Rectal smooth muscle tissue (tissue), 1 donor: Measurements from ENCODE around the gene RNF181.

Source experiments
- H3K27ac ChIP-seq: one replicate; pipeline ENCODE4 v1.7.0; 2013; ENCODE audit warnings: low read depth, low read length, inconsistent platforms
- H3K27me3 ChIP-seq: one replicate; pipeline ENCODE4 v1.7.0; 2013; ENCODE audit warnings: low read length; ENCODE audit not compliant: control insufficient read depth, insufficient read depth
- H3K36me3 ChIP-seq: one replicate; pipeline ENCODE4 v1.7.0; 2013; ENCODE audit warnings: low read length; ENCODE audit not compliant: control insufficient read depth, insufficient read depth
- H3K4me1 ChIP-seq: one replicate; pipeline ENCODE4 v1.7.0; 2013; ENCODE audit warnings: low read length; ENCODE audit not compliant: control insufficient read depth, insufficient read depth
- H3K4me3 ChIP-seq: one replicate; pipeline ENCODE4 v1.7.0; 2013; ENCODE audit warnings: low read length
- H3K9ac ChIP-seq: one replicate; pipeline ENCODE4 v1.7.0; 2013; ENCODE audit warnings: low read length

Gene RNF181, protein sequence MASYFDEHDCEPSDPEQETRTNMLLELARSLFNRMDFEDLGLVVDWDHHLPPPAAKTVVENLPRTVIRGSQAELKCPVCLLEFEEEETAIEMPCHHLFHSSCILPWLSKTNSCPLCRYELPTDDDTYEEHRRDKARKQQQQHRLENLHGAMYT

DNA sequence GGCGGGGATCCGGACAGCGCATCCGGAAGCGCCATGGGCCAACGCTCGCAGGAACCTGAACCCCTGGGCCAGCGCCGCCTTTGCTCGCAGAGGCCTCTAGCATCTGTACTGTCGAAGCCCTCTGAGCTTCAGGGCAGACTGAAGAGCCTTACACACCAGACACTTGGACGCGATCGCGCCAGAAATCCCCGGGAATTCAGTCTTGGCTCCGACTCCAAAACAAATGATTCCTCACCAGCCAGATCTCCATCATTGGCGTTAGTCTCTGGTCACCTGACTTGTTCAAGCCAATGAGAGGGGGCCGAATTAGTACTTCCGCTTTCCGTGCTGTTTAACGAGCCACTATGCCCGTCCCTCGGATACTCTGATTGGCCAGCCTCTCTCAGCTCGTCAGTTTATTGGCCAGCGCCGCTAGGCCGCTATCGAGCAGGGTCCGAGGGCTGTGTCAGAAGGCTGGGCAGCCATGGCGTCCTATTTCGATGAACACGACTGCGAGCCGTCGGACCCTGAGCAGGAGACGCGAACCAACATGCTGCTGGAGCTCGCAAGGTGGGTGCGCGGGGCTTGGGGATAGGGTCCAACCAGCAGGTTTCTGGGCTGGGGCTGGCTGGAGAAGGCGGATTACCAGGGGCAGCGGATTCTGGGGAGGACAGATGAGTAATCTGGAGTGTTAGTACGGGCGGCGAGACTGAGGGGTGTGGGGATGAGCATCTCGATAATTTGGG lies at the start of gene RNF181:
Gene RNF181, plus strand, starts transcription at position 445 of the 725 bp plus-strand sequence. Its CDS starts 19 bp downstream, at position 464.
- peak within 1 kb of the TSS; percentile 94 for H3K4me3 ChIP-seq
- H3K4me1 ChIP-seq, result peaks cover 18% of the 10 kb centered on the region
- no peaks in the 10 kb centered on the region for H3K27me3 ChIP-seq
- H3K27ac ChIP-seq, result peak within 1 kb of the TSS; percentile 94
- H3K9ac ChIP-seq, result peak within 1 kb of the TSS; percentile 87
- peaks cover 7% of the 10 kb centered on the region for H3K36me3 ChIP-seq

DNA sequence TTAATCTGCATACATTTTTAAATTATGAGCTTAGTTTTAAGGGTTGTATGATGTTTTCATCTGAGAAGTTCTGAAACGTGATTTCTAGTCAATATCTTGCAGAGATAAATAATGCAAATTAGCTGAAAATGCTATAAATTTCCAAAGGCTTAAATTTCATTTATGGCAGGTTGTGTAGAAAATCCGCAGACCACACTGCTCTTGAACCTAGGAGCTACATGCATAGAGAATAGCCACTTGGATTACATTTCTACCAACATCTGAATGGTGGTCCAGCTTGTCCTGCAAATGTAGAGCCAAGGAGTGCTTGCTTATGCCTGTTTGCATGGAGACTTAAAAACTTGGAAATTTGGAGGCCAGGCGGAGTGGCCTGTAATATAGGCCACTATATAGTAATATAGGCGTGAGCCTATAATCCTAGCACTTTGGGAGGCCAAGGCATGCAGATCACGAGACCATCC lies 49.7 kb upstream of the RNF181 start:
- peaks cover 36% of the 10 kb centered on the region for H3K36me3 ChIP-seq
- H3K27me3 ChIP-seq, result no peaks in the 10 kb centered on the region
- no peak overlapping the region for H3K27ac ChIP-seq
- H3K4me3 ChIP-seq, result no peak overlapping the region
- peaks cover 20% of the 10 kb centered on the region for H3K4me1 ChIP-seq
- no peak overlapping the region for H3K9ac ChIP-seq

DNA sequence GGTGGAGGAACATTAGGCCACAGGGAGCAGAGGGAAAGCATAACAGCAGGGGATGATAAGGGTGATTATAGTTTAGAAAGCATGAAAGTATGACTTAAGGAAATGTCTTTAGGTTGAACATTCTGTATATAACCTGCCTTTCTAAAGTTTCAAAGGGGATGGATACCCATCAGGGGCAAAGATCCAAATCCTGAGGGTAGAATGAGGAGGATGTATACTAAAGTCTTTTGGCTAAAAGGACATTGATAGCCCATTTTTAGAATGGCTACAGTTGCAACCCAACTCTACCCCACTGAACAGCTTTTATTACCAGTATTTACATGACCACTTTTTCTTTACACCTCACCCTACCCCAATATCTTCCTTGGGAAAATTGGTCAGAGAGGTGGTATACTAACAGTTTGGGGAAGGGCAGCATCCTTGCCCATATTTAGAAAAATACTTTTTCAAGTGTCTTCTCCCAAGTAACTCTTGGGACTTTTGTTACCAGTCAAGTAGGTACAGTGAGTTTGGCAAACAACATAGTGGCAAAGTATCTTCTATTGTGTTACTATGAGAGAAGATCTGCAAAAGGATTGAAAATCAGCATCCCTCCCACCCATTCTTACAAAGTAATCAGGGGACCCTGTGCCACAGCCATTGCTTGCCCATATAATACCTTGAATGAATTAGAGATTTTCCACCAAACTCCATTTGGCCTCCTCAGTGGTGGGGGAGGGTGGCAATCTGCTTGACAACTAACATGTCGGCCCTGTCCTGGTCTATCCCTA lies 48.3 kb upstream of the RNF181 start:
- Histone ChIP-seq H3K27me3 (no peaks in the 10 kb centered on the region), H3K9ac (no peak overlapping the region), H3K4me3 (no peak overlapping the region), H3K4me1 (peaks cover 8% of the 10 kb centered on the region), H3K36me3 (peaks cover 29% of the 10 kb centered on the region), H3K27ac (no peak overlapping the region)

DNA sequence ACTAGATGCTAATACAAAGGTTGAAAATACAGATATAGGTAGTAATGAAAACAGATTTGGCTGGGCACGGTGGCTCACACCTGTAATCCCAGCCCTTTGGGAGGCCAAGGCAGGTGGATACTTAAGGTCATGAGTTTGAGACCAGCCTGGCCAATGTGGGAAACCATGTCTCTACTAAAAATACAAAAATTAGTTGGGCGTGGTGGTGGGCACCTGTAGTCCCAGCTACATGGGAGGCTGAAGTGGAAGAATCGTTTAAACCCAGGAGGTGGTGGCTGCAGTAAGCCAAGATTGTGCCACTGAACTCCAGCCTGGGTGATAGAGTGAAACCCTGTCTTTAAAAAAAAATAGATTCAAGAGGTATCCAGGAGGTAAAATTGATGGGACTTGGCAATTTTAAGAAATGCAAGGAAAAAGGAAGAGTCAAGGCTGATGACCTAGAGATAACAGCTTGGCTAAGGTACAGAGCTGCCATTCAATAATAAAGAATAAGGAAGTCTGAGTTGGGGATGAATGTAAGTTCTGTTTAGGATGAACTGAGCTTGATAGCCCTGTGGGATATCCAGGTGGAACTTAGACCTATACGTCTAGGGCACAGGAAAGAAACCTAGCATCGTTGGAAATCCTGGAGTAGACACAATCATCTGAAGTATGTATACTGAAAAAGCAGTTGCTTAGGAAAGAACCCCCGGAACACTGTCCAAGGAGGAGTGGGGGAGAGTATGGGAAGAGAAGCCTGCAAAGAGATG lies 47.5 kb upstream of the RNF181 start:
- no peak overlapping the region for H3K9ac ChIP-seq
- H3K27ac ChIP-seq, result no peak overlapping the region
- no peaks in the 10 kb centered on the region for H3K27me3 ChIP-seq
- peaks cover 2% of the 10 kb centered on the region for H3K4me1 ChIP-seq
- H3K36me3 ChIP-seq, result peaks cover 27% of the 10 kb centered on the region
- H3K4me3 ChIP-seq, result no peak overlapping the region

DNA sequence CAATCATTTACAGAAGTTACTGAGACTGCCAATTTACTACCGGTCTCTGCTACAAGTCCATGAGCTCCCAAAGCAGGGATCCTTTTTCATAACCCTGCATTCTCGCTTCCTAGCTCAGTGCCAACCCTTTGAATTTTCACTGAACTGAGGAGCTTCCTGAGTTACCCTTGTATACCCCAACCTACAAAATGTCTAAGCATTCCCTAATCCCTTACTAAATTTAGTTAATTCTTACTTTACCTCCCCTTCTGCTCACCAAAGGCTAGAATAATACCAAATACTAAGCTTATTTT lies 47.0 kb upstream of the RNF181 start:
- Histone ChIP-seq H3K4me3 (no peak overlapping the region), H3K4me1 (peaks cover 2% of the 10 kb centered on the region), H3K27ac (no peak overlapping the region), H3K27me3 (no peaks in the 10 kb centered on the region), H3K9ac (no peak overlapping the region), H3K36me3 (peaks cover 28% of the 10 kb centered on the region)

DNA sequence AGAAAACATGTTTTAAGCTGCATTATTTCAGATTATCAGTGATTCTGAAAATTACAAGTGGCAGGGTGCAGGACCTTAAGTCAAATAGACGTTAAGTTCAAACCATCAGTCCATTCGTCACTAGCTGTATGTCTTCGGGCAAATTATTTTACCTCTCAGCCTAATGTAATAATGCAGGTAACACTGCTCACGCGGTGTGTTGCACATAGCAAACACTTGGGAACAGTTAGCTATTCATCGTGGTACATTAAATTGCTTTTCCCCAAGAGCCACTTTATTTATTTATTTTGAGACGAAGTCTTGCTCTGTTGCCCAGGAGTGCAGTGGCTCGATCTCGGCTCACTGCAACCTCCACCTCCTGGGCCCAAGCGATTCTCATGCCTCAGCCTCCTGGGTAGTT lies 46.5 kb upstream of the RNF181 start:
- H3K27me3 ChIP-seq, result no peaks in the 10 kb centered on the region
- peaks cover 31% of the 10 kb centered on the region for H3K36me3 ChIP-seq
- H3K4me3 ChIP-seq, result no peak overlapping the region
- H3K4me1 ChIP-seq, result peaks cover 2% of the 10 kb centered on the region
- no peak overlapping the region for H3K9ac ChIP-seq
- H3K27ac ChIP-seq, result no peak overlapping the region

DNA sequence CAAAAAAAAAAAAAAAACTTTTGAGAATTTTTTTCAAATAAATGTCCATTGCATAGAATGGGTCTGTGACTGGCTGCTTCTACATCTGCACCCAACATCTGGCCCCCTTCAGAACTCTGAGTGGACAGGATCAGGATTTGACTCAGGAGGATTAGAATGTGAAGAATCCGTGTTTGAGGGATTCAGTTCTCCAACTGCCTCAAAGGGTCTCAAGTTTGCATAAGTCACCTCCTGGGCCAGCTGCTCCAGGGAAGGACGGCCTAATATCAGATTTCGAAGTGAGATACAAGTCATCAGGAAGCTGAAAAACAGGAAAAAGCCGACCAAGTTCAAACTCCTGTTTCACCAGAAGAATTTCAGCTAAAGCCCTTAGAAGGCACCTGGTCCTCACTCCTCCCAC lies 45.7 kb upstream of the RNF181 start:
- H3K27me3 ChIP-seq, result no peaks in the 10 kb centered on the region
- H3K9ac ChIP-seq, result no peak overlapping the region
- H3K4me1 ChIP-seq, result no peaks in the 10 kb centered on the region
- H3K36me3 ChIP-seq, result peaks cover 32% of the 10 kb centered on the region
- no peak overlapping the region for H3K27ac ChIP-seq
- H3K4me3 ChIP-seq, result no peak overlapping the region

DNA sequence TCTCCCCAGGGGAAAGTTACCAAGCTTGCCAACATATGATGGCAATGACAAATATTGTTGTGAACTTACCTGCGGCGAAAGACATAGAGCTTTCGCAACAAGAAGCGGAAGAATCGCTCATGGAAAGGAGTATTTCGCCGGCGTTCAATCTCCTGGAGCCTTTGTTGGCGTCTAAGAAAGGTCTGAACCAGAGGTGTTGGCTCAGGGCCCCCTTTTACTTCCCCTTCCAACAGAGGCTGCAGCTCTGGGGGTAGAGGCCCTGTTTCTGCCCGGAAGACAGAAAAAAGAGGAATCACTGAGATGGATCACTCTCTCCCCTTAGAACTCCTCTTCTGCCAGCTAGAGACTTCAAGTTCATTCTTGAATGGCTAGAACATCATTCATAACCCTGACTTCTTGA lies 45.1 kb upstream of the RNF181 start:
- H3K9ac ChIP-seq, result no peak overlapping the region
- peaks cover 38% of the 10 kb centered on the region for H3K36me3 ChIP-seq
- no peak overlapping the region for H3K4me3 ChIP-seq

DNA sequence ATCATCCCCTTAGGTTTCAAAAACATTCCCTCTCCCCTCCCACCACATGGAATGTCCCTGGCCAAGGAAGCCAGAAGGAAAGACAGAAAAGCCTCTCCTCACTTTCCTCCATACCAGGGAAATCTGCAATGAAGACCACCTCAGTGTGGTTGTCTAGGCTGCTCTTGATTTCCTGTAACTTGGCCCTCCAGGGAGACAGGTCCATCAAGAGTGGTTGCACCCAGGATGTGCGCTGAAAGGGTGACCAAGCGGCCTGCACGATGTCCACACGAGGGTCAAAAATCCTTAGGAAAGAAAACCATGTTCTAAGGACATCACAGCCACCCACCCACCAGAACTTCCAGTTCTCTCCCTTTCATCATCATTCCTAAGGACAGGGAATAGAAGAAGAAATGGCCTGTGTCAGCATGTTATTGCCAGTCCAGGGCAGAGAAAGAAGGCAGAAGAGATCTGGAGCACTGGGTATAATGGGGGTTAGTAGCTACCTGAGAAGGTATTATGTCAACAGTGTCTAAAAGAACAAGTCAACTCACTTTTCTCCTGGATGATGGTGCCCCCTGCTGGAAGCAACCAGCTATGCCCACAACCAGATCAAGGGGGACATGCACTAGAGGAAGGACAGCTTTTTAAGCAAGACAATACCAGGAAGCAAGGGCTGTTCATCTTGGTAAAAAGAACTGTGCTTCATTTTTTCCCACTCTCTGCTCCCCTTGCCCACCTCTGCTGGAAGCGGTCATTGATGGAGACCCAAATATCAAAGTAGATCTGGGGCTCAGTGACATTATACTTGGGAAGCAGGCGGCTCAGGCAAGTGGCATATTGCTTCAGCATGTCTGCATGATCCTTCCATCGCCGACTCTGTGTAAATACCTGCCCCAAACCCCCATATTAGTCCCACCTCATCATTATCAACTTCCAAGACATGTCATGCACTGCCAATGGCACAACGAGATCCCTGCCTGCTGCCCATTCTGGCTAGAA lies 43.6 kb upstream of the RNF181 start:
- H3K4me3 ChIP-seq, result no peak overlapping the region
- no peaks in the 10 kb centered on the region for H3K4me1 ChIP-seq
- H3K27ac ChIP-seq, result no peak overlapping the region
- H3K27me3 ChIP-seq, result no peaks in the 10 kb centered on the region
- peaks cover 31% of the 10 kb centered on the region for H3K36me3 ChIP-seq
- H3K9ac ChIP-seq, result no peak overlapping the region

More for the DNA sequence above, 45.1 kb upstream of the RNF181 start:
- H3K27ac ChIP-seq, result no peak overlapping the region
- H3K27me3 ChIP-seq, result no peaks in the 10 kb centered on the region
- no peaks in the 10 kb centered on the region for H3K4me1 ChIP-seq

DNA sequence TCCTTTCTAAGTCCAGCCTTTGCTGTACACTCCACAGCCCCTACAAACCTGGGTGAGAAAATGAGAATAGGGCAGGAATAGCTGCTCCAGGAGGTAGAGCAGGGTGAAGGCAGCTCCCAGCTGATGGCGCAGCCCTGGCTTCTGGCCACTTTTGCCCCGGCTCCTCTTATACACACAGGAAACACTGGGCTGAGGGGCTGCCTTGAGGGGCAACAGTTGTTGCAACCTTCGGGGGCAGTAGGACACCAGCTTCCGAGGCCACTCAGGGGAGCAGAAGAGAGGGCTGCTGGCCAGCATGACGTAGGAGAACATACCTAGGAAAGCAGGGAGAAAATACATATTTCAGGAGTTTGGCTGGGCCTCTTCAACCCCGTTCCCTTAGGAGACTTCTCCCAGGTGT lies 42.4 kb upstream of the RNF181 start:
- Histone ChIP-seq H3K4me1 (no peaks in the 10 kb centered on the region), H3K27me3 (no peaks in the 10 kb centered on the region), H3K27ac (no peak overlapping the region), H3K9ac (no peak overlapping the region), H3K36me3 (peaks cover 30% of the 10 kb centered on the region), H3K4me3 (no peak overlapping the region)

DNA sequence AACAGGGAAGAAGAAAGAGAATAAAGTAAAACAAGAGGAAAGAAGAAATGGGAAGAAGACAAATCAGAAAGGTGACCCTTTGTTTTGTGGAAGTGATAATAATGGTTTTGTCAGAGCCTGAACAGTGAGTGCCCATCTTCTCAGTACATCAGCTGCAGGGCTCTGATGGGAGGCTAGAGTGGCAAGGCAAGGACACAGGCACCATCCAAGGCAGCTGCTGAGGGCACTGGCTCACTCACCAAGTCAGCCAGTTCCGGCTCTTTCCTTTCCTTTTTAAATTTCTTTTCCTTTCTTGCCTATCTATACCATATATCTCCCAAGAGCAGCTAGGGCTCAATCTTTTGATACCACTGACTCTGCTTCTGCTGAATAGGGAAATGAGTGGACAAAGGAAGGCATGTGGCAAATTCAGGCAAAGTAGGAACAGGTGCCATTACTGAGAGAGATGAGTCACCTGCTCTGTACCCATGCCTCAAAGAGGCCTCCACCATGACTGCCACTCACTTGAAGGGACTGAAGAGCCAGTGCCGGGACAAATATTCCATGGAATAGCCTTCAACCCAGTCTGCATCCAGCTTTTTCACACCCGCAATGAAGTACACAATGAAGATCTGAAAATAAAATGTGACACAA lies 40.4 kb upstream of the RNF181 start:
- Histone ChIP-seq H3K4me3 (no peak overlapping the region), H3K4me1 (no peaks in the 10 kb centered on the region), H3K27ac (no peak overlapping the region), H3K9ac (no peak overlapping the region), H3K36me3 (peaks cover 24% of the 10 kb centered on the region), H3K27me3 (no peaks in the 10 kb centered on the region)
